ENCODE results near the gene RBMS1.

DNA sequence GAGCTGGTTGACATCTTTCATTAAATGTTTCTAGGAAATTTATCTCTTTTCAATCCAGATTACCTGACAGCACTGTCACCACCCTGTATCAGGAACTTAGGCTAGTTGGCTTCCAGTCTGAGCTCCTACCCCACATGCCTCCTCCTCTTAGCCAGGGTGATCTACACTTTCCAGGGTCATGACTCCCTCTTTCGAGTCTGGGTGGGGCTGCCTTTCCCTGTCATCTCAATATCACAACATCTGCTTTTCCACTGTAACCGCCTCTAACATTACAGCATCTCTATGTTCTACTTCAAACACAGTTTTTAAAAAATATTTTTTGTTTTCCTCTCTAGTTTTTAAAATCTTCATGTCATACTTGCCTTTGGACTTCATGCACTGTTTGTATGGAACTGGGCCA, 129.2 kb downstream of the RBMS1 start:
- TF ChIP-seq, protein P1, sequence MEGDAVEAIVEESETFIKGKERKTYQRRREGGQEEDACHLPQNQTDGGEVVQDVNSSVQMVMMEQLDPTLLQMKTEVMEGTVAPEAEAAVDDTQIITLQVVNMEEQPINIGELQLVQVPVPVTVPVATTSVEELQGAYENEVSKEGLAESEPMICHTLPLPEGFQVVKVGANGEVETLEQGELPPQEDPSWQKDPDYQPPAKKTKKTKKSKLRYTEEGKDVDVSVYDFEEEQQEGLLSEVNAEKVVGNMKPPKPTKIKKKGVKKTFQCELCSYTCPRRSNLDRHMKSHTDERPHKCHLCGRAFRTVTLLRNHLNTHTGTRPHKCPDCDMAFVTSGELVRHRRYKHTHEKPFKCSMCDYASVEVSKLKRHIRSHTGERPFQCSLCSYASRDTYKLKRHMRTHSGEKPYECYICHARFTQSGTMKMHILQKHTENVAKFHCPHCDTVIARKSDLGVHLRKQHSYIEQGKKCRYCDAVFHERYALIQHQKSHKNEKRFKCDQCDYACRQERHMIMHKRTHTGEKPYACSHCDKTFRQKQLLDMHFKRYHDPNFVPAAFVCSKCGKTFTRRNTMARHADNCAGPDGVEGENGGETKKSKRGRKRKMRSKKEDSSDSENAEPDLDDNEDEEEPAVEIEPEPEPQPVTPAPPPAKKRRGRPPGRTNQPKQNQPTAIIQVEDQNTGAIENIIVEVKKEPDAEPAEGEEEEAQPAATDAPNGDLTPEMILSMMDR (IDR thresholded peaks at IDR 0.05), result no peak
- TF ChIP-seq POLR2A (IDR thresholded peaks at IDR 0.05), result no peak

Measured in right lobe of liver (tissue), 4 donors.